Right lobe of liver (tissue), 6 donors: ENCODE results near the gene RNF5. TPM values are rescaled to one million over a fixed set of nuclear protein-coding genes. Genes with fewer than 3 reads are reported as not detected.

Experiments used
- ATAC-seq, 4 donors: fragments of 200-7000 bp; cut with Tn5 transposase; one replicate each; pipeline ENCODE4 v1.9.1; 2020; ENCODE audit warnings: mild to moderate bottlenecking in 4 of 4, moderate library complexity in 4 of 4
- DNase-seq, 3 donors: peaks; one replicate each; pipeline ENCODE4 v3.0.0-alpha.2; 2020
- H3K27ac ChIP-seq, 3 donors: fragments of 200-600 bp; one replicate each; pipeline ENCODE4 v1.8.0; 2022
- H3K27me3 ChIP-seq, 2 donors: fragments of 200-600 bp; one replicate each; pipeline ENCODE4 v1.8.0; 2022
- H3K36me3 ChIP-seq, 4 donors: fragments of 200-600 bp; sonication (generic) in 1 of 4; one replicate each; pipeline versions ENCODE4 v1.5.1 to v1.8.0; 2017 to 2022; ENCODE audit warnings: control low read depth in 1 of 4
- H3K4me1 ChIP-seq, 4 donors: fragments of 200-600 bp; sonication (generic) in 1 of 4; one replicate each; pipeline versions ENCODE4 v1.5.1 to v1.8.0; 2017 to 2022; ENCODE audit warnings: control low read depth in 1 of 4
- H3K4me3 ChIP-seq, 3 donors: fragments of 200-600 bp; one replicate each; pipeline ENCODE4 v1.8.0; 2022
- H3K9me3 ChIP-seq, 4 donors: fragments of 200-600 bp; sonication (generic) in 1 of 4; one replicate each; pipeline versions ENCODE4 v1.5.1 to v1.8.0; 2017 to 2022; ENCODE audit warnings: control low read depth in 1 of 4
- CTCF ChIP-seq, 4 donors: fragments of 200-600 bp in 3 of 4; fragments of 450-650 bp in 1 of 4; IDR thresholded peaks; one replicate each; pipeline versions ENCODE4 v1.5.1 to v1.8.0; 2016 to 2022; ENCODE audit warnings: antibody characterized with exemption in 4 of 4, mild to moderate bottlenecking in 2 of 4
- POLR2A ChIP-seq: fragments of 450-650 bp; IDR thresholded peaks from one replicate; pipeline ENCODE4 v1.6.1; 2017; ENCODE audit warnings: antibody characterized with exemption, mild to moderate bottlenecking
- WGBS: methylation state at CpG from one replicate; pipeline ENCODE4 v1.1.6; 2018; ENCODE audit warnings: low coverage, low lambda C conversion rate; ENCODE audit not compliant: insufficient coverage; ENCODE audit errors: missing lambda C conversion rate; 5-methylcytosine and 5-hydroxymethylcytosine counted together
- intact Hi-C, 2 donors: fragments of 100-400 bp; cut with DNase I; formaldehyde crosslinking; loops; one replicate each; pipeline versions ENCODE4 v1.11.2 to v1.14.1; 2022
- total RNA-seq, 6 experiments: library from RNA; depleted of rRNA in 2 of 6; stranded (reverse); fragments of >200 nt in 2 of 6; fragmentation: NEBNext Ultra II Directional in 3 of 6; extraction: Animal tissue kit (Norgen Biotek cat#: 25700) in 3 of 6; gene quantifications; one replicate each; pipeline versions ENCODE4 v1.1.0 to v1.2.4, GENCODE V29; 2016 to 2023
- donor health status: DM: no; HTN: yes; CAD: no.
- donor health status: DM: no; HTN: no; CAD: no.
- donor health status: DM: no; HTN: no; CAD: no.
- donor health status: DM: no; HTN: yes; CAD: no.
- donor health status: DM: no; HTN: yes; CAD: no.

RNF5 gene
- total RNA-seq, 6 experiments from 2014 or later = 50.5 to 90.4 (median 60.9) TPM

GRCh38 chr6:32176476-32177182, 1.6 kb upstream of the RNF5 start:
- Histone ChIP-seq H3K36me3 (peaks cover 0 to 3% (median 0%) of the 10 kb centered on the region in 4 donors), H3K27me3 (no peaks in the 10 kb centered on the region), H3K9me3 (no peaks in the 10 kb centered on the region), H3K27ac (peak overlapping the region; percentile 73 to 97 (median 82)), H3K4me1 (peaks cover 0 to 32% (median 9%) of the 10 kb centered on the region in 4 donors), H3K4me3 (peak overlapping the region; percentile 85 to 89 (median 87))
- DNase-seq = no peak
- no peak for TF ChIP-seq POLR2A
- TF ChIP-seq CTCF (IDR thresholded peaks at IDR 0.05) = no peak
- no peak for ATAC-seq
- intact Hi-C loops = no loop called here
- WGBS = 23% methylated on average over 5 of the region's 5 CpGs

GRCh38 chr6:32177183-32177787, 920 bp upstream of the RNF5 start:
- 0% methylated on average over 19 of the region's 20 CpGs for WGBS
- Histone ChIP-seq H3K27me3 (no peaks in the 10 kb centered on the region), H3K27ac (peak overlapping the region; percentile 73 to 97 (median 82)), H3K9me3 (no peaks in the 10 kb centered on the region), H3K36me3 (peaks cover 0 to 3% (median 0%) of the 10 kb centered on the region in 4 donors), H3K4me1 (peaks cover 0 to 32% (median 9%) of the 10 kb centered on the region in 4 donors), H3K4me3 (peak overlapping the region; percentile 19 to 87 (median 85))
- DNase-seq (no peak), ATAC-seq (peak in 2 of 4 donors; percentile 1 to 3)
- intact Hi-C loops = no loop called here
- TF ChIP-seq POLR2A = peak; percentile 35
- TF ChIP-seq CTCF (IDR thresholded peaks at IDR 0.05) = no peak

GRCh38 chr6:32178547-32179440, 589 bp downstream of the RNF5 start:
- WGBS = 4% methylated on average over 14 of the region's 24 CpGs
- DNase-seq = peak in 1 of 3 donors; percentile 79

More at GRCh38 chr6:32178547-32179440, 589 bp downstream of the RNF5 start:
- no peaks in the 10 kb centered on the region for H3K27me3 ChIP-seq
- H3K9me3 ChIP-seq = no peaks in the 10 kb centered on the region
- intact Hi-C loops = no loop called here
- peaks cover 0 to 32% (median 9%) of the 10 kb centered on the region in 4 donors for H3K4me1 ChIP-seq
- H3K36me3 ChIP-seq = peaks cover 0 to 3% (median 0%) of the 10 kb centered on the region in 4 donors
- no peak for TF ChIP-seq POLR2A
- TF ChIP-seq CTCF (IDR thresholded peaks at IDR 0.05) = no peak
- H3K4me3 ChIP-seq = peak overlapping the region; percentile 54 to 87 (median 85)
- ATAC-seq = no peak
- peak overlapping the region; percentile 73 to 97 (median 82) for H3K27ac ChIP-seq
